ENCODE results near the gene FRMD4B. TPM values are rescaled to one million over a fixed set of nuclear protein-coding genes. Genes with fewer than 3 reads are reported as not detected.
"Not testable (repeated sequence)": the region's sequence is repeated elsewhere in the genome, so short reads cannot be mapped to it uniquely, and the experiment has no call there.

The FRMD4B gene
- polyA plus RNA-seq, 3 donors = 42.9 to 52.3 (median 47.5) TPM

GRCh38 chr3:69325151-69325550 lies 60.7 kb downstream of the FRMD4B start:
- no peak for DNase-seq (ENCODE audit: low read depth in 3 of 3, low spot score in 2 of 3)

- DNase-seq (ENCODE audit: low read depth in 3 of 3, low spot score in 2 of 3) = no peak
These were observed 61.4 kb downstream of the FRMD4B start for GRCh38 chr3:69324362-69325025.

- no peak for DNase-seq (ENCODE audit: low read depth in 3 of 3, low spot score in 2 of 3)
These were observed 61.9 kb downstream of the FRMD4B start for GRCh38 chr3:69323941-69324340.

- DNase-seq (ENCODE audit: low read depth in 3 of 3, low spot score in 2 of 3) = not testable (repeated sequence)
These were observed 63.4 kb downstream of the FRMD4B start for GRCh38 chr3:69322512-69322911.

GRCh38 chr3:69322158-69322509 lies 63.8 kb downstream of the FRMD4B start:
- no peak for DNase-seq (ENCODE audit: low read depth in 3 of 3, low spot score in 2 of 3)

GRCh38 chr3:69321301-69322157 lies 64.4 kb downstream of the FRMD4B start:
- DNase-seq (ENCODE audit: low read depth in 3 of 3, low spot score in 2 of 3) = no peak

GRCh38 chr3:69320871-69321271 lies 65.0 kb downstream of the FRMD4B start:
- peak in 1 of 3 donors; percentile 27 for DNase-seq (ENCODE audit: low read depth in 3 of 3, low spot score in 2 of 3)

GRCh38 chr3:69319652-69320051 lies 66.2 kb downstream of the FRMD4B start:
- no peak for DNase-seq (ENCODE audit: low read depth in 3 of 3, low spot score in 2 of 3)

GRCh38 chr3:69318410-69318809 lies 67.5 kb downstream of the FRMD4B start:
- no peak for DNase-seq (ENCODE audit: low read depth in 3 of 3, low spot score in 2 of 3)

GRCh38 chr3:69313251-69313650 lies 72.6 kb downstream of the FRMD4B start:
- no peak for DNase-seq (ENCODE audit: low read depth in 3 of 3, low spot score in 2 of 3)

GRCh38 chr3:69309814-69310213 lies 76.1 kb downstream of the FRMD4B start:
- no peak for DNase-seq (ENCODE audit: low read depth in 3 of 3, low spot score in 2 of 3)

GRCh38 chr3:69306239-69307185 lies 79.4 kb downstream of the FRMD4B start:
- DNase-seq (ENCODE audit: low read depth in 3 of 3, low spot score in 2 of 3) = peak; percentile 54 to 73 (median 66)

GRCh38 chr3:69305011-69305410 lies 80.9 kb downstream of the FRMD4B start:
- DNase-seq (ENCODE audit: low read depth in 3 of 3, low spot score in 2 of 3) = no peak

- DNase-seq (ENCODE audit: low read depth in 3 of 3, low spot score in 2 of 3) = no peak
These were observed 81.5 kb downstream of the FRMD4B start for GRCh38 chr3:69304396-69304795.

- DNase-seq (ENCODE audit: low read depth in 3 of 3, low spot score in 2 of 3) = no peak
These were observed 85.6 kb downstream of the FRMD4B start for GRCh38 chr3:69300296-69300695.

GRCh38 chr3:69299344-69299743 lies 86.5 kb downstream of the FRMD4B start:
- DNase-seq (ENCODE audit: low read depth in 3 of 3, low spot score in 2 of 3) = no peak

GRCh38 chr3:69297501-69297900 lies 88.4 kb downstream of the FRMD4B start:
- DNase-seq (ENCODE audit: low read depth in 3 of 3, low spot score in 2 of 3) = no peak

GRCh38 chr3:69296995-69297394 lies 88.9 kb downstream of the FRMD4B start:
- no peak for DNase-seq (ENCODE audit: low read depth in 3 of 3, low spot score in 2 of 3)

- no peak for DNase-seq (ENCODE audit: low read depth in 3 of 3, low spot score in 2 of 3)
These were observed 91.7 kb downstream of the FRMD4B start for GRCh38 chr3:69294014-69294766.

- DNase-seq (ENCODE audit: low read depth in 3 of 3, low spot score in 2 of 3) = no peak
These were observed 92.8 kb downstream of the FRMD4B start for GRCh38 chr3:69292959-69293574.
